Neuronal stem cell (in vitro differentiated cells): ENCODE results near the gene DEFB124.

Source experiments
- DNase-seq: peaks from one replicate; pipeline ENCODE4 v3.0.0-alpha.2; 2013; ENCODE audit warnings: low spot score
- H2AFZ ChIP-seq: one replicate; pipeline ENCODE4 v1.6.1; 2013; ENCODE audit warnings: mild to moderate bottlenecking, low read length, inconsistent platforms
- H2AK5ac ChIP-seq: 2 replicates; pipeline ENCODE4 v1.6.1; 2013; ENCODE audit warnings: low read depth, mild to moderate bottlenecking, inconsistent platforms, low read length, moderate library complexity, mixed read lengths
- H2BK120ac ChIP-seq: 2 replicates; pipeline ENCODE4 v1.6.1; 2013; ENCODE audit warnings: low read depth, mild to moderate bottlenecking, inconsistent platforms, low read length, moderate library complexity, mixed read lengths
- H2BK12ac ChIP-seq: one replicate; pipeline ENCODE4 v1.6.1; 2013; ENCODE audit warnings: low read length, inconsistent platforms
- H2BK15ac ChIP-seq: 2 replicates; pipeline ENCODE4 v1.6.1; 2013; ENCODE audit warnings: mild to moderate bottlenecking, low read length, inconsistent platforms, mixed read lengths
- H2BK5ac ChIP-seq: one replicate; pipeline ENCODE4 v1.6.1; 2013; ENCODE audit warnings: inconsistent platforms, mild to moderate bottlenecking, low read length, moderate library complexity
- H3K14ac ChIP-seq: one replicate; pipeline ENCODE4 v1.6.1; 2013; ENCODE audit warnings: low read length, inconsistent platforms
- H3K18ac ChIP-seq: 2 replicates; pipeline ENCODE4 v1.6.1; 2013; ENCODE audit warnings: low read length, inconsistent platforms
- H3K23ac ChIP-seq: 2 replicates; pipeline ENCODE4 v1.6.1; 2013; ENCODE audit warnings: low read depth, mild to moderate bottlenecking, mixed read lengths, low read length, inconsistent platforms; ENCODE audit not compliant: poor library complexity
- H3K27ac ChIP-seq: replicated peaks from 3 replicates; pipeline ENCODE4 v1.5.1; 2013; ENCODE audit warnings: low read length, inconsistent platforms
- H3K27me3 ChIP-seq, 3 experiments: 2 replicates each; pipeline ENCODE4 v1.6.1; 2013; ENCODE audit warnings: low read length in 3 of 3, mild to moderate bottlenecking in 2 of 3, inconsistent platforms in 1 of 3, low read depth in 1 of 3, mixed read lengths in 1 of 3, moderate library complexity in 1 of 3; ENCODE audit not compliant: control insufficient read depth in 3 of 3, insufficient read depth in 3 of 3
- H3K36me3 ChIP-seq, 2 donors: replicated peaks in 1 of 2; 2 replicates each; pipeline ENCODE4 v1.6.1; 2013; ENCODE audit warnings: low read length in 2 of 2; ENCODE audit not compliant: control insufficient read depth in 2 of 2, insufficient read depth in 2 of 2
- H3K4ac ChIP-seq: 2 replicates; pipeline ENCODE4 v1.6.1; 2013; ENCODE audit warnings: inconsistent platforms, mild to moderate bottlenecking, low read length, moderate library complexity
- H3K4me1 ChIP-seq, 2 donors: 1 replicate in 1 of 2; 2 replicates in 1 of 2; pipeline ENCODE4 v1.6.1; 2013; ENCODE audit warnings: low read length in 2 of 2, low read depth in 1 of 2; ENCODE audit not compliant: control insufficient read depth in 2 of 2, insufficient read depth in 1 of 2
- H3K4me2 ChIP-seq: one replicate; pipeline ENCODE4 v1.6.1; 2013; ENCODE audit warnings: mild to moderate bottlenecking, low read length, inconsistent platforms; ENCODE audit not compliant: insufficient read depth, poor library complexity, severe bottlenecking
- H3K4me3 ChIP-seq, 2 donors: 2 replicates each; pipeline ENCODE4 v1.5.1; 2013; ENCODE audit warnings: low read length in 2 of 2, mild to moderate bottlenecking in 2 of 2, inconsistent platforms in 1 of 2, moderate library complexity in 1 of 2
- H3K79me1 ChIP-seq: one replicate; pipeline ENCODE4 v1.6.1; 2013; ENCODE audit warnings: low read depth, mild to moderate bottlenecking, inconsistent platforms, low read length, moderate library complexity
- H3K9ac ChIP-seq: one replicate; pipeline ENCODE4 v1.6.1; 2013; ENCODE audit warnings: mild to moderate bottlenecking, low read depth, low read length, inconsistent platforms; ENCODE audit not compliant: poor library complexity
- H3K9me3 ChIP-seq, 2 donors: replicated peaks in 1 of 2; 2 replicates each; pipeline versions ENCODE3 to v1.6.1; 2013; ENCODE audit warnings: low read length in 2 of 2, mild to moderate bottlenecking in 2 of 2, inconsistent platforms in 1 of 2, low read depth in 1 of 2, mixed read lengths in 1 of 2, moderate library complexity in 1 of 2; ENCODE audit not compliant: control insufficient read depth in 2 of 2, insufficient read depth in 1 of 2
- H4K8ac ChIP-seq: one replicate; pipeline ENCODE4 v1.6.1; 2013; ENCODE audit warnings: low read depth, mild to moderate bottlenecking, inconsistent platforms, low read length, moderate library complexity
- H4K91ac ChIP-seq: one replicate; pipeline ENCODE4 v1.6.1; 2013; ENCODE audit warnings: low read length, low read depth, mild to moderate bottlenecking, inconsistent platforms; ENCODE audit not compliant: poor library complexity
- WGBS, 2 donors: extraction: QIAGEN DNeasy Blood & Tissue Kit; methylation state at CpG; one replicate each; pipeline ENCODE4 v1.1.7; 2013; ENCODE audit warnings: missing lambda C conversion rate in 2 of 2, mixed read lengths in 1 of 2; ENCODE audit not compliant: insufficient read length in 2 of 2, insufficient replicate concordance in 1 of 2; ENCODE audit errors: extremely low coverage in 2 of 2; 5-methylcytosine and 5-hydroxymethylcytosine counted together

The DEFB124 gene

DNA sequence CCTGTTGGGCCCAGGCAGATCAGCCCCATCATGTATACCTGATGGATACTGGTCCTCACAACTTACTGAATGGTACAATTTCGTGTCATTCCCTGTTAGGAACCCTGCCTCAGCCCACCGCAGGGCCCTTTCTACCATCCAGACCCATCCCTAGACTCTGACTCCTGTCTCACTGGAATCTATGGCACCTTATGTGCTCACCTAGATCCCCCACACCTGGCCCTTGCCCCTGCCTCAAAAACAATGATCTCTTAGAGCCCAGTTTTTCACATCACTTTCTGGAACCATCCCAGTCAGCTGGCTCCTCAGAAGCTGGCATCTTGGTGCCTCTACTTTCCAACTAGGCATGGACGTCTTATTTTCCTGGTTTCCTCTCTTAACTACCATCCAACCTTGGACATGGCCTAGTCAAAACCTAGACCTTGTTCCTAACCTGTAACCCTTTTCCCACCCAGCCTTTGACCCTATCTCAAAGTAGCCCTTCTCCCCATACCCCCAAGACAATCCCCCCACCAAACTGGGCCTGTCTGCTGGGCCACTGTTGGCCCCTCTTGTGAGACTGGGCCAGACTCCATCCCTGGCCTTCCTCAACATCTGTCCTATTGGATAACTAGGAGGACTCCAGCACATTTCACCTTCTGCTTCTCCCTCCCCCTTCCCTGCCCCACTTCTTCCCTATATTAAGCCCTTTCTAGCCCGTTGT is 40.3 kb upstream of the DEFB124 start:
- H3K27me3 ChIP-seq: no peaks in the 10 kb centered on the region
- H2AK5ac ChIP-seq: peak overlapping the region; percentile 79
- H3K27ac ChIP-seq: no peak overlapping the region

GRCh38 chr20:31514154-31515071 is 39.5 kb upstream of the DEFB124 start, which contains the start of gene HM13:
HM13 (plus strand) TSS chr20:31514442; CDS start chr20:31514552, 110 bp downstream.
- no CpG with 5 or more reads among the region's 86 CpGs for WGBS, 2 donors

More for the DNA sequence above, 40.3 kb upstream of the DEFB124 start:
- H2BK5ac ChIP-seq: peak overlapping the region; percentile 85
- no peak overlapping the region for H4K91ac ChIP-seq
- no CpG with 5 or more reads among the region's 4 CpGs for WGBS, 2 donors
- H3K4me1 ChIP-seq: peaks cover 8 to 9% of the 10 kb centered on the region in 2 donors
- DNase-seq: no peak
- H3K4me3 ChIP-seq: peak overlapping the region; percentile 96 to 99
- H3K9ac ChIP-seq: peak overlapping the region; percentile 99
- no peak overlapping the region for H3K4ac ChIP-seq
- no peak overlapping the region for H2BK12ac ChIP-seq
- no peak overlapping the region for H2BK15ac ChIP-seq
- H2AFZ ChIP-seq: peak overlapping the region; percentile 94
- no peaks in the 10 kb centered on the region for H3K9me3 ChIP-seq
- peaks cover 3 to 33% of the 10 kb centered on the region in 2 donors for H3K36me3 ChIP-seq
- peaks cover 16% of the 10 kb centered on the region for H3K79me1 ChIP-seq
- peak overlapping the region; percentile 33 for H3K18ac ChIP-seq
- H3K23ac ChIP-seq: peak overlapping the region; percentile 86
- peak overlapping the region; percentile 40 for H3K14ac ChIP-seq
- peak overlapping the region; percentile 99 for H3K4me2 ChIP-seq
- peak overlapping the region; percentile 17 for H4K8ac ChIP-seq
- no peak overlapping the region for H2BK120ac ChIP-seq

DNA sequence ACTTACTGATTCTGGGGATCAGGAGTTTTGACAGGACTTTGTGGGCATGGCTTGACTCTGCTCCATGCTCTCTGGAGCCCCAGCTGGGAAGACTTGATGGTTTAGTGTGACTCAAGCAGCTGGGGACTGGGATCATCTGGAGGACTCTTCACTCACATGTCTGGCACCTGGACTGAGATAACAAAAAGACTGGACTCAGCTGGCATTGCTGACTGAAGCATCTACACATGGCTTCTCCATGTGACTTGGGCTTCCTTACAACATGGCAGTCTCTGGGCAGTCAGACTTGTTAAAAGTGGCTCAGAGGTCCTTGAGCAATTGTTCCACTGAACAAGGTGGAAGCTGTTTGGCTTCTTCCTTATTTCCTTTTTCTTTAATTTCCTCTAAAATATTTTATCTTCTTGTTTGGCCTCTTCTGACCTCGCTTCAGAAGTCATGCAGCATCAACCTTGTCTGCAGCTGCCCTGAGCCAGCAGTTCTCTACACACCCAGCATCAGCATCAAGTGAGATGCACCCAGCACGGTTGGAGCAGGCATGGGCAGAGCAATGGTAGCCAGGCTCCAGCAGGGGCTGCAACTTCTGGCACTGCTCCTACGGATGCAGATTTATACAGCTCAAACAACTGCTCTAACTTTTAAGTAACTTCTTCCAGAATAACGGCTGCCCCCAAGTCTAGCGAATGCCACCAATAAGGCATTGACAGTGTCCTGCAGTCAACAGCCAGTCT is 33.8 kb upstream of the DEFB124 start:
- no peak overlapping the region for H3K23ac ChIP-seq
- no peaks in the 10 kb centered on the region for H3K4me1 ChIP-seq
- peak overlapping the region; percentile 84 for H3K4ac ChIP-seq
- no CpG with 5 or more reads among the region's 5 CpGs for WGBS, 2 donors
- H3K18ac ChIP-seq: no peak overlapping the region
- no peak overlapping the region for H4K91ac ChIP-seq
- H2AFZ ChIP-seq: no peak overlapping the region
- no peak overlapping the region for H2BK5ac ChIP-seq
- no peak overlapping the region for H3K9ac ChIP-seq
- H2BK120ac ChIP-seq: no peak overlapping the region
- H3K79me1 ChIP-seq: no peaks in the 10 kb centered on the region
- no peak overlapping the region for H3K27ac ChIP-seq
- H2BK12ac ChIP-seq: no peak overlapping the region
- H3K27me3 ChIP-seq: peaks cover 0 to 4% (median 0%) of the 10 kb centered on the region in 3 experiments
- H3K9me3 ChIP-seq: peaks cover 0 to 4% of the 10 kb centered on the region in 2 donors
- H2AK5ac ChIP-seq: no peak overlapping the region
- H3K4me3 ChIP-seq: no peak overlapping the region
- no peak overlapping the region for H3K4me2 ChIP-seq
- H3K14ac ChIP-seq: no peak overlapping the region
- H2BK15ac ChIP-seq: no peak overlapping the region
- no peaks in the 10 kb centered on the region for H3K36me3 ChIP-seq
- no peak for DNase-seq
- no peak overlapping the region for H4K8ac ChIP-seq

More at GRCh38 chr20:31514154-31515071, 39.5 kb upstream of the DEFB124 start, which contains the start of gene HM13:
- H3K23ac ChIP-seq: peak within 1 kb of the TSS; percentile 86
- H3K36me3 ChIP-seq: peaks cover 2 to 26% of the 10 kb centered on the region in 2 donors
- peak within 1 kb of the TSS; percentile 8 for H2BK12ac ChIP-seq
- peak within 1 kb of the TSS; percentile 99 for H3K9ac ChIP-seq
- no peak within 1 kb of the TSS for H3K4ac ChIP-seq
- peaks cover 8 to 9% of the 10 kb centered on the region in 2 donors for H3K4me1 ChIP-seq
- peak within 1 kb of the TSS; percentile 53 for H2BK15ac ChIP-seq
- H3K79me1 ChIP-seq: peaks cover 16% of the 10 kb centered on the region
- peak within 1 kb of the TSS; percentile 40 for H3K14ac ChIP-seq
- peak within 1 kb of the TSS; percentile 85 for H2BK5ac ChIP-seq
- peak within 1 kb of the TSS; percentile 94 for H2AFZ ChIP-seq
- no peaks in the 10 kb centered on the region for H3K9me3 ChIP-seq
- peak within 1 kb of the TSS; percentile 96 to 99 for H3K4me3 ChIP-seq
- no peak within 1 kb of the TSS for H2BK120ac ChIP-seq
- peak; percentile 93 for DNase-seq
- H4K8ac ChIP-seq: peak within 1 kb of the TSS; percentile 17
- H3K27me3 ChIP-seq: no peaks in the 10 kb centered on the region
- peak within 1 kb of the TSS; percentile 79 for H2AK5ac ChIP-seq
- H3K4me2 ChIP-seq: peak within 1 kb of the TSS; percentile 99
- H3K27ac ChIP-seq: no peak within 1 kb of the TSS
- no peak within 1 kb of the TSS for H4K91ac ChIP-seq
- peak within 1 kb of the TSS; percentile 97 for H3K18ac ChIP-seq
